IPS-NIHi7 (cell line): ENCODE data around the gene NKAIN2.

Experiments used
- DNase-seq: peaks from one replicate; pipeline ENCODE4 v3.0.0; 2012; ENCODE audit warnings: mixed read lengths; ENCODE audit errors: extremely low spot score

Gene NKAIN2

DNA sequence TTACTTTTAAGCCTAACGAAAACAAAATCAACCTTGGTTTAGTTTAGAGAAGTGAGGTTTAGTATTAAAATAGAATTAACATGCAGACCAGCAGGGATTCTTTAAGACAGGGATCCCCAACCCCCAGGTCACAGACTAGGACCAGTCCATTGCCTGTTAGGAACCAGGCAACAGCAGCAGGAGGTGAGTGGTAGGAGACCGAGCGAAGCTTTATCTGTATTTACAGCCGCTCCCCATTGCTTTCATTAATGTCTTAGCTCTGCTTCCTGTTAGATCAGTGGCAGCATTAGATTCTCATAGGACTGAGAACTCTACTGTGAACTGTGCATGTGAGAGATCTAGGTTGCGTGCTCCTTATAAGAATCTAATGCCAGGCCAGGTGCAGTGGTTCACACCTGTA lies 225.9 kb downstream of the NKAIN2 start:
- no peak for DNase-seq

DNA sequence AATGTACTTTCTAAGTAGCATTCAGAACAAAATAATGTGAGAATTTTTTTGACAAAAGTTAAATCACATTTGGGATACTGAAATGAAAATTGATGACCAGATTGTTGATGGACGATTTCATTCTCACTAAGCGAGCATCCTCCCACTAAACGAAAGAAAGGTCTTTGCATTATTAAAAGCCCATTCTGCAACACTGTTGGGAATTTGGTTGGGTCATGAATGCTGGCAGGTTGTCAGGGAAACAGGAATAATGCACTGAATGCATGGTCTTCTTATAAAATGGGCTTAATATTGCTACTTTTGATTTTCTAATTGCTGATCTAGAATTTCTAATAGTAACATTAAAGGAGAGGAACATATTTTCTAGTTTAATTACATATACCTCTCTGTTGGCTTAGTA lies 229.8 kb downstream of the NKAIN2 start:
- no peak for DNase-seq

- no peak for DNase-seq
Measured at GRCh38 chr6:124036384-124036783, 232.7 kb downstream of the NKAIN2 start.

- DNase-seq: no peak
Measured at GRCh38 chr6:124040655-124041054, 237.0 kb downstream of the NKAIN2 start.

GRCh38 chr6:124052120-124052519 lies 248.5 kb downstream of the NKAIN2 start:
- no peak for DNase-seq

DNA sequence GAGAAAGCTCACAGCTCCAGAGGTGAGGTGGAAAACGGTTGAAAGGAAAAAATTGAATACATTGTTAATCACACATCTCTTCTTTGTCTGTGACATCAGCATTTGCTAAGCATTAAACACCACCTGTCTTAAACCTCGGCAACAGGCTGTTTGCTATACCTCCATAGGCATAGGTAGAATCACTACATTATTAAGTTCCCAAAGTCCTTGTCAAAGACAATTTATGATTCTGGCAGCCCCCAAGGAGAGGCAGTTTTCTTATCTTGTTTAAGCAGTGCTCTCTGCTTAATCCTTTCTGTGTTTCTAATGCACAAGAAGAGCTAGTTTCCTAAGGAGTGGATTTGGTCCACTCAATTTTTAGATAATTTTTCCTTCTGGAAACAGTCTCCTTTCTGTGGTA lies 249.7 kb downstream of the NKAIN2 start:
- no peak for DNase-seq

GRCh38 chr6:124054034-124054433 lies 250.4 kb downstream of the NKAIN2 start:
- DNase-seq: no peak

GRCh38 chr6:124055395-124055794 lies 251.7 kb downstream of the NKAIN2 start:
- DNase-seq: no peak

GRCh38 chr6:124055963-124056362 lies 252.3 kb downstream of the NKAIN2 start:
- DNase-seq: no peak

- no peak for DNase-seq
Measured at GRCh38 chr6:124056407-124057334, 253.0 kb downstream of the NKAIN2 start.

DNA sequence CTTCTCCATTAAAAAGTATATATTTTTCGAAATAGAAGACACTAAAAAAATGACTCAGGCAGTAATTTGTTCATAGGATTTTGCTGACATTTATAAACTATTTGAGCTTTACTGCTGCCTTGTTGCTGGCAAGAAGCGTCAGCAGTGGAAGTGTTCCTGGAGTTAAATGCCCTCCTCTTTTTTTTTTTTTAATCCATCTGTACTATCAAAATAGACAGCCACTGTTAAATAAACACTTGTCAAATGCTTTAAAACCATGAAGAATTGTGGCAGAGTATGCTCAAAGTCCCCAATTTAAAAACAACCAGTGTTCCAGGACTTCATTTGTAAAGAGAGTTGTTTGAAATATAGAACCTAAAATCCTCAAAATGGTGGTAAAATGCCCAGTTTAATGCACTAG lies 253.8 kb downstream of the NKAIN2 start:
- no peak for DNase-seq

- DNase-seq: no peak
Measured at GRCh38 chr6:124064317-124065113, 260.9 kb downstream of the NKAIN2 start.

DNA sequence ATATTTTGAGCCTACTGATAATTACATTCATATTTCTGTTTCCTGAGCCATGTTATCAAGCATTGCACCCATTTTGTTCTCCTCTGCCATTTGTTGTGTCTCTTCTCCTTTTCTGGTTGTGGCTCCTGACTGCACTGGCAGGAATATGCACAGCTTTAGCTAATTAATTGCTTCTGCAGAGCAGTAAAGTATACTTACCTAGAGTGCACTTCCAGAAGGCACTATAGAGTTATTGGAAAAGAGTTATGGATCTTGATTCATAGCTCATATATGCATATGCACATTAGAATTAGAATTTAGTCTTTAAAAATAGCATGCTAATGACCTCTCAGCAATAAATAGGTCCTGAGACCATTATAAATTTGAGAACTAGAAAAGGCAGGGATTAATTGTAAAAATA lies 262.6 kb downstream of the NKAIN2 start:
- DNase-seq: no peak

DNA sequence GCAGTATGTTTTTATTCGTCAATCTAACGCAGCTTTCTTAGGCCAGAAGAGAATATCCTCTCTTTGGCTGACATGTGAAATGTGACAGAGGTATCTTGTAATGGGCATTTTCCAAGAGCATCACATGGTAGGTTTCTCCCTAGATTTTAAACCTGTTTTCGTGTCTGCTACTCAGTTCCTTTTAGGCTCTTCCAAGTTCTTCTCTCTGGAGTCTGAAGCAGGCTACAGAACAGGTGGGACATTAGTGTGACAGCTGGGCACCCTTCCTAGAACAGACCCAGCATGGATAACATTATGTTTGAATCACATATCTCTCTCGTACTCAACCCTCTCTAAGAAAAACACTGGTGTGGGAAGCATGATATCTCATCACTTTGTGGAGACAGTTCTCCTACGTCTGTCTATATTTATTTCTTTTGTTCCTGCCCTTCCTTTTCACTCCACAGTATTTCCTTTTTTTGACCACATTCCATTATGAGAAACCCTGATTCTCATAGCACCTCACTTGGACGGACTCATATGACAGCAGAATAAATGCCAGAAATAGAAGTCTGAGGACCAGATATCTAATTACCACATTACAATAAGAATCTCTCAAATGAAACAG lies 263.4 kb downstream of the NKAIN2 start:
- no peak for DNase-seq

- DNase-seq: no peak
Measured at GRCh38 chr6:124069230-124069950, 265.7 kb downstream of the NKAIN2 start.

DNA sequence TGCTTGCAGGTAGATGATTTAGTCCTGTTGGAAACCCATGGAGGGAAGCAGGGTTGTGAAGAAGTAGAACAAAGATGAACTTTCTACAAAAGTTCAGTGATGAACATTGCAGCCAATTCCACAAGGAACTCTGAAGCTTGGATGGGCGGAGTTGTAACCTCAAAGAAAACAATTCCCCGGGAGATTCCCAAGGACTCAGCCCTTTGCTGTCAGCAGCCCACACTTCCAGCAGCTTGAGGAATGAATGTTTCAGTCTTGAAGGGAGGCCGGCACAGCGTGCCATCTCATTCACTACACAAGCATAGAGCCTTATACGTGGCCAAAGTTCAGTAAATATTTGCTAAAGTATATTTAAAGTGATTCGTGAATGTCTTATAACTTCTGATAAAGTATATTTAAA lies 269.4 kb downstream of the NKAIN2 start:
- peak; percentile 29 for DNase-seq

GRCh38 chr6:124073820-124074587 lies 270.3 kb downstream of the NKAIN2 start:
- DNase-seq: no peak

DNA sequence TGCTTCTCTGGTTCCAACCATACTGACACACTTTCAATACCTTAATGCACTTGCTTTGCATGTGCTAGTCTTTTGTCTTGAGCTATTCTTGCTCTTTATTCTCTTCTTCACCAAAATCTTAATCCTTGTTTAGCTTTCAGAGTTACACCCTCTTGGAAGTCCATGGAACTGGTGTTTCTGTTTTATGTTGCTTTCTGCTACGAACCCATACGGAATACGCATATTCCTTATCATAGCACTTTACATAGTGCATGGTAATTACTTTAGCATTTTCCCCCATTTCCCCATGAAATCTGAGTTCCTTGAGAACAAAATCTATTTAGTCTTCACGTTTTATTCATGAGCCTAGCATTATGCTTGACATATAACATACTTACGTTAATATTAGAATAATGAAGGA lies 270.9 kb downstream of the NKAIN2 start:
- DNase-seq: no peak

- DNase-seq: no peak
Measured at GRCh38 chr6:124076336-124077048, 272.8 kb downstream of the NKAIN2 start.

GRCh38 chr6:124078169-124078568 lies 274.5 kb downstream of the NKAIN2 start:
- DNase-seq: no peak
